Right ventricle myocardium superior (tissue), 1 donor: ENCODE measurements around the gene CSNK2A2. TPM values are rescaled to one million over a fixed set of nuclear protein-coding genes. Genes with fewer than 3 reads are reported as not detected.

Source experiments
- ATAC-seq: fragments of 200-7000 bp; cut with Tn5 transposase; one replicate; pipeline ENCODE4 v1.9.1; 2020; ENCODE audit warnings: mild to moderate bottlenecking; ENCODE audit not compliant: poor library complexity
- DNase-seq: peaks from one replicate; pipeline ENCODE4 v3.0.0-alpha.2; 2020
- intact Hi-C: fragments of 100-400 bp; cut with DNase I; formaldehyde crosslinking; loops from one replicate; pipeline ENCODE4 v1.11.2; 2022
- total RNA-seq: library from RNA; stranded (reverse); fragmentation: NEBNext Ultra II Directional; extraction: Animal tissue kit (Norgen Biotek cat#: 25700); gene quantifications from one replicate; pipeline ENCODE4 v1.2.1, GENCODE V29; 2021
- donor health status: DM: no; HTN: yes; CAD: no; lungs with severe emphysema.

CSNK2A2 gene
- total RNA-seq, 1 donor from 2014 or later, result 32.4 TPM

GRCh38 chr16:58157239-58157638 is 40.7 kb downstream of the CSNK2A2 start:
- no peak for ATAC-seq
- DNase-seq, result no peak
- intact Hi-C loops, result no loop called here

- DNase-seq (no peak), ATAC-seq (no peak)
- intact Hi-C loops, result no loop called here
Measured at GRCh38 chr16:58155839-58156238, 42.1 kb downstream of the CSNK2A2 start.

- no peak for ATAC-seq
- DNase-seq, result no peak
- intact Hi-C loops, result no loop called here
Measured at GRCh38 chr16:58154345-58154744, 43.6 kb downstream of the CSNK2A2 start.

DNA sequence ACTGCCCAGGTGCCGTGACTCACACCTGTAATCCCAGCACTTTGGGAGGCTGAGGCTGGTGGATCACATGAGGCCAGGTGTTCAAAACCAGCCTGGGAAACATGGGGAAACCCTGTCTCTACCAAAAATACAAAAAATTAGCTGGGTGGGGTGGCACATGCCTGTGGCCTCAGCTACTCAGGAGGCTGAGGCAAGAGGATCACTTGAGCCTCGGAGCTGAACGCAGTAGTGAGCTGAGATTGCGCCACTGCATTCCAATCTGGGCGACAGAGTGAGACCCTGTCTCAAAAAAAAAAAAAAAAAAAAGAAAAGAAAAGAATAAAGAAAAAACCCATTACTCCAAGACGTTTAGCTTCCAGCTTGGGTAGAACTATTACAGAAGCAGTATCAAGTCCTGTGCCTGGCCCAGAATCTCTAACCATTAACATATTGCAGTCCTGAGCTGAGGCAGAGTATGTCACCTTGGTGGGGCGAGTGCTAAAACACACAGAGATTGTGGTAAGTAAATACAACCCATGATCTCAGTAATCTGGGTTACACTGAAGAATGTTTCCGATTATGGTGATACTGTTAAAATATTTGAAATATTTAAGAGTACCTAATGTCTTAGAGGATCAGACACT is 45.5 kb downstream of the CSNK2A2 start:
- no peak for ATAC-seq
- no peak for DNase-seq
- intact Hi-C loops, result no loop called here

- ATAC-seq (no peak), DNase-seq (no peak)
- intact Hi-C loops, result no loop called here
Measured at GRCh38 chr16:58148526-58148925, 49.4 kb downstream of the CSNK2A2 start.

DNA sequence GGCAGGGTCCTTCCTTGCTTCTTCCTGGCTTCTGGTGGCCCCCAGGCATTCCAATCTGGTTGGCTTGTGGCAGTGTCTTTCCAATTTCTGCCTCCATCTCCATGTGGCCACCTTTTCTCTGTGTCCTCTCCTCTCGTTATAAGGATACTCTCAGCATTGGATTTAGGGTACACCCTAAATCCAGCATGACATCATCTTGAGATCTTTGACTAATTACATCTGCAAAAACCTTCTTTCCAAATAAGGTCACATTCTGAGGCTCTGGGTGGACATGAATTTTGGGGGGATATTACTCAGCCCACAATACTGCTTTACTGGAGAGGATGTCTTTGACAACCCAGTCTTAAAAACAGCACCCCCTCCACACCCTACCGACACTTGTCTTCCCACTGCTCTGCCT is 49.8 kb downstream of the CSNK2A2 start:
- no peak for DNase-seq
- no peak for ATAC-seq
- intact Hi-C loops, result no loop called here

GRCh38 chr16:58138852-58139251 is 59.1 kb downstream of the CSNK2A2 start:
- ATAC-seq (no peak), DNase-seq (no peak)
- intact Hi-C loops, result no loop called here

DNA sequence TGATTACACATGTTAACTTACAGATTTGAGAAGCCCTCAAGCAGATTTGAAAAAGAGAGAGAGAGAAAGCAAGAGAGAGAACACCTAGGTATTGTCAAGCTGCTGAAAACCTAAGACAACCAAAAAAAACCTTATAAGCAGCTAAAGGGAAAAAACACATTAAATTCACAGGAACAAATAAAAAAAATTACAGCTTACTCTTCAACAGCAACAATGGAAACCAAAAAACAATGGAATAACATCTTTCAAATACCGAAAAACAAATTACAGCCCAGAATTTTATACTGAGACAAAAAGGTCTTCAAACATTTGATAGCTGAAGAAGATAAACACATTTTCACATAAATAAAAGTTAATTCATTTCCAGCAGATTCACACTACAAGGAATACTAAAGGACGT is 60.3 kb downstream of the CSNK2A2 start:
- no peak for ATAC-seq
- intact Hi-C loops, result no loop called here

DNA sequence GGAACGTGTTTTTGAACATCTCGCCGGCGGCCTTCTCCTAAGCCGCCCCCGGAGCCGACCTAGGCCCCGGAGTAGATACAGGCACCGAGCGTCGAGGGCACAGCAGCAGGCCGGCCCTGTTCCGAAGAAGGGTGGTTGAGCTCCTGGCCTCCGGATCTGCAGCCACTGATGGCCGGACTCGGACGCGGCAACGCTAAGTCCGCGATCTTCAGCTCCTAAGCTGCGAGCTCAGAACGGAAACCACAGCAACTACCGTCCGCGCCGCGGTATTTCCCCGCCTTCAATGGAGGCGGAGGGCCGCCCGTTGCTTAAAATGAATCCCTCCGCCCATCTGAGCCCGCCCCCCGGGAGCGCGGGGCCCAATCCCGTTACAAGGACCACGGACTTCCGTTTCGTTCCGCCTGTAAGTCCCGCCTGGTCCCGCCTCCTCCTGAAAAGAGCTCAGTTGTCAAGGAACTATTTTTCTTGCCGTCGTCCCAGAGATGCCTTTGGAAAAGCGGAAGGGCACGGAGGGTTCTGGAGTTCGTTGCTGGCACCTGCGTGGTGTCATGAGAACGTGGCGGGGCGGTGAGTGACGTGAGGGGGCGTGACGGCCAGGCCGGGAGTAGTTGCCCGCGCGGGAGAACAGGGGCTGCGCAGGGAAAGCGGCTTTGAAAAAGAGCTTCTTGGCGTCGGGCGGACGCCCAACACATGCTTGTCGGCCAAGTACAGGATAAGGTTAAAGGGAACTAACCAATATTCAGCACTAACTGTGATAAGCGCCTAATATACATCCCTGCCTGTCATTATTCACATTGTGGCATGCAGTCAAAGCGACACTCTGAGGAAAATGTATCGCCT is 68.6 kb downstream of the CSNK2A2 start, which contains the start of gene CFAP20:
TSS of gene CFAP20 (minus strand) at position 285 of the 840 bp plus-strand sequence. CDS start at position 19, 266 bp downstream.
- DNase-seq (peak; percentile 98), ATAC-seq (peak; percentile 96)
- intact Hi-C loops, result loop anchor here (10.0 kb wide), 1 partner anchor 225 kb away; no protein-coding TSS in a partner anchor

More for the DNA sequence above, 60.3 kb downstream of the CSNK2A2 start:
- no peak for DNase-seq

GRCh38 chr16:58128711-58129096 is 69.2 kb downstream of the CSNK2A2 start:
- intact Hi-C loops, result loop anchor here (10.0 kb wide), 1 partner anchor 224 kb away; no protein-coding TSS in a partner anchor
- peak; percentile 4 for ATAC-seq
- peak; percentile 52 for DNase-seq

- ATAC-seq (no peak), DNase-seq (no peak)
- intact Hi-C loops, result loop anchor here (10.0 kb wide), 1 partner anchor 223 kb away; no protein-coding TSS in a partner anchor
Measured at GRCh38 chr16:58128181-58128631, 69.7 kb downstream of the CSNK2A2 start.

DNA sequence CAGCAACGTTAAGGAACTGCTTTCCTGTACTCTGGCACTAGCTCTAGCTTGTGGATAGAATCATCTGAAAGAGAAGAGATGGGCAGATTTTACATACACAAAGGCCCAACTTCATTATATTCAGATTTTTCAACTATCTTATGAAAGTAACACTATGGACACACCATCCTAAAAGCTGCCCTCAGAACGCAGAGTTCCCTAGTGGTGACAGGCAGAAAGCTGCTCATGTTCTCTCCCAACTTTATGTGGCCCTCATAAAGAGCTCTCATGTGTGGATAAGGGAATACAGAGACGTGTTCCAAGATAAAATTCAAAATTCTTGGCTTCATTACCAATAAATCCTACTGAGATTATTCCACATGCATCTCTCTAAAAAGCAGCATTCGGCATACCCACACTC is 70.3 kb downstream of the CSNK2A2 start:
- DNase-seq (no peak), ATAC-seq (no peak)
- intact Hi-C loops, result loop anchor here (10.0 kb wide), 1 partner anchor 223 kb away; no protein-coding TSS in a partner anchor

GRCh38 chr16:58127033-58127556 is 70.8 kb downstream of the CSNK2A2 start:
- intact Hi-C loops, result loop anchor here (10.0 kb wide), 1 partner anchor 222 kb away; no protein-coding TSS in a partner anchor
- no peak for ATAC-seq
- DNase-seq, result no peak

- DNase-seq (no peak), ATAC-seq (no peak)
- intact Hi-C loops, result loop anchor here (10.0 kb wide), 1 partner anchor 222 kb away; no protein-coding TSS in a partner anchor
Measured at GRCh38 chr16:58126451-58126961, 71.4 kb downstream of the CSNK2A2 start.

GRCh38 chr16:58125781-58126335 is 72.0 kb downstream of the CSNK2A2 start:
- ATAC-seq, result no peak
- DNase-seq, result no peak
- intact Hi-C loops, result loop anchor here (10.0 kb wide), 1 partner anchor 221 kb away; no protein-coding TSS in a partner anchor

GRCh38 chr16:58125041-58125440 is 72.9 kb downstream of the CSNK2A2 start:
- no peak for ATAC-seq
- intact Hi-C loops, result loop anchor here (10.0 kb wide), 1 partner anchor 220 kb away; no protein-coding TSS in a partner anchor
- DNase-seq, result no peak

DNA sequence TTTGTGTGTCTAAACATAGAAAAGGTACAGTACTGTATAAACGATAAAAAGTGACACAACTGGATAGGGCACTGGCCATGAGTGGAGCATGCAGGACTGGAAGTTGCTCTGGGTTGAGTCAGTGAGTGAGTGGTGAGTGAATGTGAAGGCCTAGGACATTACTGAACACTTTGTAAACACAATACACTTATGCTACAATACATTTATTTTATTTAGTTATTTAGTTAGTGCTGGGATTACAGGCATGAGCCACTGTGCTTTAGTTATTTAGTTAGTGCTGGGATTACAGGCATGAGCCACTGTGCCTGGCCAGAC is 73.3 kb downstream of the CSNK2A2 start:
- no peak for ATAC-seq
- intact Hi-C loops, result loop anchor here (10.0 kb wide), 1 partner anchor 220 kb away; no protein-coding TSS in a partner anchor
- DNase-seq, result no peak

DNA sequence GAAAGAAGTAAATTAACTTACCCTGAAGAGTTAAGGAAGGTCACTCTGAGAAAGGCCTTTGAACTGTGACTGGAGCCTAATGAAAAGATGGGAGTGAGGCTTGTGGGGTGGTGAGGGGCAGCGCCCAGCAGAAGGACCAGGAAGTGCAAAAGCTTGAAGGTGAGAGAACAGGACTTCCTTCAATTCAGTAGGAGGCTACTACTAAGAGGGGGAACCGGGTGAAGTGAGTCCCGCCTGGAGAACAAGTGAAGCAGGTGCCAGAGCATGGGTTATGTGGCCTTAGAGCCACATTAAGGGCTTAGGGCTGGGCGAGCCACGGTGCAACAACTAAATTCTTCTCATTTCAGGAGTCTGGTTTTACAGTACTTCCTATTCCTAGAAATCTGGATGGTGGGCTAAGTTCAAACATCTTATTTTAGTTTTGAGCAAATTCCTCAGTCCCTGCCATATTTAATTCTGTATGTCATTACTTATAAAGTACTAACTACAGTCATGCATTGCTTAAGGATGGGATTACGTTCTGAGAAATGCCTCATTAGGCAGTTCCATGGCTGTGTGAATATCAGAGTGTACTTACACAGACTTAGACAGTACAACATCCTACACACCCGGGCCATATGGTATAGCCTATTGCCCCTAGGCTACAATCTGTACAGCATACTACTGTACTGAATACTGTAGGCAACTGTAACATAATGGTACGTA is 73.9 kb downstream of the CSNK2A2 start:
- DNase-seq (no peak), ATAC-seq (no peak)
- intact Hi-C loops, result loop anchor here (2.0 to 10.0 kb wide), 2 partner anchors 103 to 219 kb away; no protein-coding TSS in a partner anchor
